ENCODE data around the gene DET1. TPM values are rescaled to one million over a fixed set of nuclear protein-coding genes. Genes with fewer than 3 reads are reported as not detected.

DET1 gene
- total RNA-seq, 1 experiment from 2014 or later = 6.1 TPM

- no peak overlapping the region for H3K27ac Mint-ChIP-seq
- CTCF ChIA-PET = no interaction called here
- DNase-seq (ENCODE audit: low spot score) (no peak), ATAC-seq (no peak)
- H3K4me1 Mint-ChIP-seq = peaks cover 4% of the 10 kb centered on the region
- H3K4me3 Mint-ChIP-seq = no peak overlapping the region
- H3K36me3 Mint-ChIP-seq = no peaks in the 10 kb centered on the region
- H3K27me3 Mint-ChIP-seq (ENCODE audit: low read depth) = no peaks in the 10 kb centered on the region; the same call in 1 of the 2 replicates
- POLR2A ChIA-PET = no interaction called here
- H3K9me3 Mint-ChIP-seq = no peaks in the 10 kb centered on the region
- no peak for TF ChIP-seq ERG (CRISPR knock-in tag; IDR thresholded peaks at IDR 0.05)
- no peak for TF ChIP-seq ELF4 (CRISPR knock-in tag; IDR thresholded peaks at IDR 0.05; ENCODE audit: low read depth)
- no peak for TF ChIP-seq CBFB (CRISPR knock-in tag; IDR thresholded peaks at IDR 0.05; ENCODE audit: low read depth)
- TF ChIP-seq ZNF512 (CRISPR knock-in tag; IDR thresholded peaks at IDR 0.05; ENCODE audit: borderline replicate concordance) = no peak
- no peak for TF ChIP-seq SOX15 (CRISPR knock-in tag; IDR thresholded peaks at IDR 0.05)
- TF ChIP-seq GTF2I (CRISPR knock-in tag; conservative IDR thresholded peaks at IDR 0.05) = no peak
- TF ChIP-seq ZNF232 (CRISPR knock-in tag; IDR thresholded peaks at IDR 0.05) = no peak
- TF ChIP-seq E2F4 (CRISPR knock-in tag; IDR thresholded peaks at IDR 0.05; ENCODE audit: borderline replicate concordance, low read depth) = no peak
- TF ChIP-seq MAX (CRISPR knock-in tag; IDR thresholded peaks at IDR 0.05) = no peak
- no peak for TF ChIP-seq JAZF1 (CRISPR knock-in tag; IDR thresholded peaks at IDR 0.05)
- no peak for TF ChIP-seq TCF7 (CRISPR knock-in tag; IDR thresholded peaks at IDR 0.05; ENCODE audit: low read depth)
Observed at GRCh38 chr15:88568589-88568988, 22.1 kb upstream of the DET1 start.

GRCh38 chr15:88564741-88565140 is 18.3 kb upstream of the DET1 start:
- DNase-seq (ENCODE audit: low spot score) (no peak), ATAC-seq (no peak)
- Mint-ChIP-seq H3K27ac (no peak overlapping the region), H3K9me3 (peaks cover 28% of the 10 kb centered on the region), H3K36me3 (peaks cover 26% of the 10 kb centered on the region), H3K4me1 (peaks cover 4% of the 10 kb centered on the region), H3K4me3 (no peak overlapping the region), H3K27me3 (ENCODE audit: low read depth) (peaks cover 4% of the 10 kb centered on the region; the same call in 1 of the 2 replicates)
- TF ChIP-seq MXD4 (CRISPR knock-in tag; IDR thresholded peaks at IDR 0.05; ENCODE audit: borderline replicate concordance) (no peak), NR1H2 (CRISPR knock-in tag; IDR thresholded peaks at IDR 0.05) (no peak), OVOL2 (CRISPR knock-in tag; IDR thresholded peaks at IDR 0.05; ENCODE audit: borderline replicate concordance) (no peak), ZNF138 (CRISPR knock-in tag; conservative IDR thresholded peaks at IDR 0.05) (no peak), ZNF671 (CRISPR knock-in tag; IDR thresholded peaks at IDR 0.05) (no peak), ZNF281 (CRISPR knock-in tag; IDR thresholded peaks at IDR 0.05) (no peak), TCF7 (CRISPR knock-in tag; IDR thresholded peaks at IDR 0.05; ENCODE audit: low read depth) (no peak), FOXP1 (CRISPR knock-in tag; IDR thresholded peaks at IDR 0.05; ENCODE audit: borderline replicate concordance) (no peak), ZNF423 (CRISPR knock-in tag; IDR thresholded peaks at IDR 0.05) (no peak), ELF4 (CRISPR knock-in tag; IDR thresholded peaks at IDR 0.05; ENCODE audit: low read depth) (no peak), ZNF512 (CRISPR knock-in tag; IDR thresholded peaks at IDR 0.05; ENCODE audit: borderline replicate concordance) (no peak), CBFB (CRISPR knock-in tag; IDR thresholded peaks at IDR 0.05; ENCODE audit: low read depth) (no peak), NFYB (CRISPR knock-in tag; conservative IDR thresholded peaks at IDR 0.05; ENCODE audit: low read depth) (no peak), CREM (CRISPR knock-in tag; IDR thresholded peaks at IDR 0.05) (no peak)
- CTCF ChIA-PET = no interaction called here
- POLR2A ChIA-PET = no interaction called here
